Panc1 (cell line): Measurements from ENCODE around the gene ATM.

Experiments used
- CTCF ChIP-seq: fragments of 450-650 bp; IDR thresholded peaks from 2 replicates; pipeline ENCODE4 v1.5.1; 2017; ENCODE audit warnings: mild to moderate bottlenecking
- SIN3A ChIP-seq: IDR thresholded peaks from 2 replicates; pipeline ENCODE4 v1.6.1; 2012; ENCODE audit warnings: low read depth, mild to moderate bottlenecking, low read length, moderate library complexity, borderline replicate concordance; ENCODE audit not compliant: insufficient read depth
- TF ChIP-seq, protein P1 (sequence below), 2 experiments: IDR thresholded peaks; 2 replicates each; pipeline ENCODE4 v1.6.1; 2011 to 2012; ENCODE audit warnings: low read depth in 2 of 2, control low read depth in 1 of 2, low read length in 1 of 2, mild to moderate bottlenecking in 1 of 2, moderate library complexity in 1 of 2; ENCODE audit not compliant: insufficient read depth in 1 of 2

GRCh38 chr11:108228251-108228650, 5.4 kb downstream of the ATM start:
- no peak for TF ChIP-seq CTCF
- TF ChIP-seq, protein P1, sequence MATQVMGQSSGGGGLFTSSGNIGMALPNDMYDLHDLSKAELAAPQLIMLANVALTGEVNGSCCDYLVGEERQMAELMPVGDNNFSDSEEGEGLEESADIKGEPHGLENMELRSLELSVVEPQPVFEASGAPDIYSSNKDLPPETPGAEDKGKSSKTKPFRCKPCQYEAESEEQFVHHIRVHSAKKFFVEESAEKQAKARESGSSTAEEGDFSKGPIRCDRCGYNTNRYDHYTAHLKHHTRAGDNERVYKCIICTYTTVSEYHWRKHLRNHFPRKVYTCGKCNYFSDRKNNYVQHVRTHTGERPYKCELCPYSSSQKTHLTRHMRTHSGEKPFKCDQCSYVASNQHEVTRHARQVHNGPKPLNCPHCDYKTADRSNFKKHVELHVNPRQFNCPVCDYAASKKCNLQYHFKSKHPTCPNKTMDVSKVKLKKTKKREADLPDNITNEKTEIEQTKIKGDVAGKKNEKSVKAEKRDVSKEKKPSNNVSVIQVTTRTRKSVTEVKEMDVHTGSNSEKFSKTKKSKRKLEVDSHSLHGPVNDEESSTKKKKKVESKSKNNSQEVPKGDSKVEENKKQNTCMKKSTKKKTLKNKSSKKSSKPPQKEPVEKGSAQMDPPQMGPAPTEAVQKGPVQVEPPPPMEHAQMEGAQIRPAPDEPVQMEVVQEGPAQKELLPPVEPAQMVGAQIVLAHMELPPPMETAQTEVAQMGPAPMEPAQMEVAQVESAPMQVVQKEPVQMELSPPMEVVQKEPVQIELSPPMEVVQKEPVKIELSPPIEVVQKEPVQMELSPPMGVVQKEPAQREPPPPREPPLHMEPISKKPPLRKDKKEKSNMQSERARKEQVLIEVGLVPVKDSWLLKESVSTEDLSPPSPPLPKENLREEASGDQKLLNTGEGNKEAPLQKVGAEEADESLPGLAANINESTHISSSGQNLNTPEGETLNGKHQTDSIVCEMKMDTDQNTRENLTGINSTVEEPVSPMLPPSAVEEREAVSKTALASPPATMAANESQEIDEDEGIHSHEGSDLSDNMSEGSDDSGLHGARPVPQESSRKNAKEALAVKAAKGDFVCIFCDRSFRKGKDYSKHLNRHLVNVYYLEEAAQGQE (IDR thresholded peaks at IDR 0.05; ENCODE audit: insufficient read depth in 1 of 2, low read depth in 2 of 2, low read length in 1 of 2): no peak
- no peak for TF ChIP-seq SIN3A
